ENCODE results near the gene PACS2. TPM values are rescaled to one million over a fixed set of nuclear protein-coding genes. Genes with fewer than 3 reads are reported as not detected.
A peak's percentile ranks its signal among the peaks of the same experiment; 100 is the strongest.

The PACS2 gene
- total RNA-seq, 1 experiment from 2014 or later, result 100 TPM

- TF ChIP-seq AFF4 (CRISPR knock-in tag; IDR thresholded peaks at IDR 0.05; ENCODE audit: borderline replicate concordance), result no peak
- TF ChIP-seq, protein P1, sequence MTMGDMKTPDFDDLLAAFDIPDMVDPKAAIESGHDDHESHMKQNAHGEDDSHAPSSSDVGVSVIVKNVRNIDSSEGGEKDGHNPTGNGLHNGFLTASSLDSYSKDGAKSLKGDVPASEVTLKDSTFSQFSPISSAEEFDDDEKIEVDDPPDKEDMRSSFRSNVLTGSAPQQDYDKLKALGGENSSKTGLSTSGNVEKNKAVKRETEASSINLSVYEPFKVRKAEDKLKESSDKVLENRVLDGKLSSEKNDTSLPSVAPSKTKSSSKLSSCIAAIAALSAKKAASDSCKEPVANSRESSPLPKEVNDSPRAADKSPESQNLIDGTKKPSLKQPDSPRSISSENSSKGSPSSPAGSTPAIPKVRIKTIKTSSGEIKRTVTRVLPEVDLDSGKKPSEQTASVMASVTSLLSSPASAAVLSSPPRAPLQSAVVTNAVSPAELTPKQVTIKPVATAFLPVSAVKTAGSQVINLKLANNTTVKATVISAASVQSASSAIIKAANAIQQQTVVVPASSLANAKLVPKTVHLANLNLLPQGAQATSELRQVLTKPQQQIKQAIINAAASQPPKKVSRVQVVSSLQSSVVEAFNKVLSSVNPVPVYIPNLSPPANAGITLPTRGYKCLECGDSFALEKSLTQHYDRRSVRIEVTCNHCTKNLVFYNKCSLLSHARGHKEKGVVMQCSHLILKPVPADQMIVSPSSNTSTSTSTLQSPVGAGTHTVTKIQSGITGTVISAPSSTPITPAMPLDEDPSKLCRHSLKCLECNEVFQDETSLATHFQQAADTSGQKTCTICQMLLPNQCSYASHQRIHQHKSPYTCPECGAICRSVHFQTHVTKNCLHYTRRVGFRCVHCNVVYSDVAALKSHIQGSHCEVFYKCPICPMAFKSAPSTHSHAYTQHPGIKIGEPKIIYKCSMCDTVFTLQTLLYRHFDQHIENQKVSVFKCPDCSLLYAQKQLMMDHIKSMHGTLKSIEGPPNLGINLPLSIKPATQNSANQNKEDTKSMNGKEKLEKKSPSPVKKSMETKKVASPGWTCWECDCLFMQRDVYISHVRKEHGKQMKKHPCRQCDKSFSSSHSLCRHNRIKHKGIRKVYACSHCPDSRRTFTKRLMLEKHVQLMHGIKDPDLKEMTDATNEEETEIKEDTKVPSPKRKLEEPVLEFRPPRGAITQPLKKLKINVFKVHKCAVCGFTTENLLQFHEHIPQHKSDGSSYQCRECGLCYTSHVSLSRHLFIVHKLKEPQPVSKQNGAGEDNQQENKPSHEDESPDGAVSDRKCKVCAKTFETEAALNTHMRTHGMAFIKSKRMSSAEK (CRISPR knock-in tag; IDR thresholded peaks at IDR 0.05; ENCODE audit: borderline replicate concordance), result no peak
- no peak for TF ChIP-seq MXD4 (CRISPR knock-in tag; IDR thresholded peaks at IDR 0.05; ENCODE audit: borderline replicate concordance)
- no peak for TF ChIP-seq ZNF219 (CRISPR knock-in tag; IDR thresholded peaks at IDR 0.05; ENCODE audit: borderline replicate concordance)
- TF ChIP-seq SP1 (CRISPR knock-in tag; conservative IDR thresholded peaks at IDR 0.05), result no peak
- TF ChIP-seq, protein P2, sequence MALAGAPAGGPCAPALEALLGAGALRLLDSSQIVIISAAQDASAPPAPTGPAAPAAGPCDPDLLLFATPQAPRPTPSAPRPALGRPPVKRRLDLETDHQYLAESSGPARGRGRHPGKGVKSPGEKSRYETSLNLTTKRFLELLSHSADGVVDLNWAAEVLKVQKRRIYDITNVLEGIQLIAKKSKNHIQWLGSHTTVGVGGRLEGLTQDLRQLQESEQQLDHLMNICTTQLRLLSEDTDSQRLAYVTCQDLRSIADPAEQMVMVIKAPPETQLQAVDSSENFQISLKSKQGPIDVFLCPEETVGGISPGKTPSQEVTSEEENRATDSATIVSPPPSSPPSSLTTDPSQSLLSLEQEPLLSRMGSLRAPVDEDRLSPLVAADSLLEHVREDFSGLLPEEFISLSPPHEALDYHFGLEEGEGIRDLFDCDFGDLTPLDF (CRISPR knock-in tag; IDR thresholded peaks at IDR 0.05), result no peak
These were observed 18.5 kb downstream of the PACS2 start (continued) for GRCh38 chr14:105333020-105333490.

DNA sequence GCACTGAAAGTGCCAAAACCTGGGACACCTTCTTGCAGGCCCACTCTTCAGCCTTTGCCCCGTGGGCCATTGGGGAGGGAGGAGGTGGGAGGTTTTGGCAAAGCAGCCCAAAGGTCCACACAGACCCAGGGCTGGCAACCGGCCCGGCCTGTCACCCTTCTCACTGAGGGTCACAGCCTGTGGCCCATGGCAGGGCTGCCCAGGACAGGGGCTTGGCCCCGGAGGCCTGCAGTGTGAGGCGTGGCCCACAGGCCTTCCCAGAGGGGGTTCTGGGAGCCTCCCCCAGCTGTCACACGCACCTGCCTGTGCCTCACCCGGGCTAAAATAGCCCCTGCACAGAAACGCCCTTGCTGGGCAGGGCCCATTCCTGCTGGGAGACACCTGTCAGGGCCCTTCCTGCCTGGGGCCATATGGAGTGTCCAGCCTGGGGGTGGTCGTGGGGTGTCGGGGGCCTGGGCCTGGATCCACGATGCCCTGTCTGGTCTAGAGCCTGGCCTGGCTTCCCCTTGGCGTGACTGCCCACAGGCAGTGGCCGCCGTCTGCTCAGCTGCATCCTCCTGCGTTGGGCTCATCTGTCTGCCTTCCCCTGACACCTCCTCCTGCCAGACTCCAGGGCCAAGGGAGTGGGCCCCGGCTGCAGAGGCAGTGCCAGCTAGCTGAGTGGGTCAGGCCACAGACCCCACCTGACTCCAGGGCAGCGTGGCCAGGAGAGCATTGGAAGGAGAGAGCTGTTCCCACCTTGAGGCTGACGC lies 19.2 kb downstream of the PACS2 start:
- TF ChIP-seq ZNF138 (CRISPR knock-in tag; conservative IDR thresholded peaks at IDR 0.05) (no peak), FOXP1 (CRISPR knock-in tag; IDR thresholded peaks at IDR 0.05; ENCODE audit: borderline replicate concordance) (0 out of 2 replicates have a peak, but pooled peaks have one; percentile 47), TCF7 (CRISPR knock-in tag; IDR thresholded peaks at IDR 0.05; ENCODE audit: low read depth) (no peak), HMGXB4 (CRISPR knock-in tag; IDR thresholded peaks at IDR 0.05) (no peak)
- Mint-ChIP-seq H3K4me1 (peaks cover 23% of the 10 kb centered on the region), H3K27me3 (ENCODE audit: low read depth) (no peaks in the 10 kb centered on the region), H3K4me3 (no peak overlapping the region), H3K9me3 (no peaks in the 10 kb centered on the region), H3K36me3 (peaks cover 4% of the 10 kb centered on the region; the same call in 1 of the 2 replicates), H3K27ac (no peak overlapping the region)
- no peak for DNase-seq (ENCODE audit: low spot score)
- ChIA-PET POLR2A (interaction anchor here (1.7 kb wide), 1 partner anchor 20 kb away, joined by 9 read pairs; the partner anchor contains the start of gene PACS2), CTCF (interaction anchor here (0.6 to 2.4 kb wide), 21 partner anchors 9 to 289 kb away, joined by 3 to 15 read pairs (median 5); partner anchors contain the start of genes BRF1, BTBD6 and PACS2)
- ATAC-seq, result no peak
